A673 (cell line): ENCODE results near the gene UCHL1. TPM values are rescaled to one million over a fixed set of nuclear protein-coding genes. Genes with fewer than 3 reads are reported as not detected.

ENCODE experiments used
- BruUV-seq: library from RNA; stranded (reverse); fragments of 400-500 nt; replicated peaks from 2 replicates; lab custom pipeline; 2021; lab: Mats Ljungman, UMichigan
- CTCF ChIA-PET: fragments of 300-600 bp; sonication (Branson Sonifier 250); formaldehyde crosslinking; loops from one replicate; lab custom pipeline; 2022; ENCODE audit warnings: antibody characterized with exemption; lab: Charles Lee
- POLR2A ChIA-PET: fragments of 300-600 bp; sonication (Branson Sonifier 250); formaldehyde crosslinking; loops from one replicate; lab custom pipeline; 2022; ENCODE audit warnings: antibody characterized with exemption; ENCODE audit not compliant: low non-redundant PET; lab: Charles Lee
- DNase-seq: peaks from one replicate; pipeline ENCODE4 v3.0.0-alpha.2; 2015; ENCODE audit warnings: low spot score
- H3K27ac ChIP-seq: fragments of 200-600 bp; sonication (generic); 2 replicates; pipeline ENCODE4 v1.5.1; 2016; ENCODE audit warnings: mixed run types, low read depth, mild to moderate bottlenecking, mixed read lengths, antibody characterized with exemption, low read length; ENCODE audit not compliant: poor library complexity, severe bottlenecking
- H3K27me3 ChIP-seq: fragments of 200-600 bp; sonication (generic); replicated peaks from 2 replicates; pipeline ENCODE4 v1.6.1; 2017; ENCODE audit warnings: mixed run types, low read depth, mild to moderate bottlenecking, mixed read lengths, antibody characterized with exemption, low read length; ENCODE audit not compliant: insufficient read depth, poor library complexity
- H3K36me3 ChIP-seq: fragments of 200-600 bp; sonication (generic); 2 replicates; pipeline ENCODE4 v1.6.1; 2016; ENCODE audit warnings: mixed run types, mild to moderate bottlenecking, mixed read lengths, antibody characterized with exemption, low read length; ENCODE audit not compliant: insufficient read depth, poor library complexity, severe bottlenecking
- H3K4me1 ChIP-seq: fragments of 200-600 bp; sonication (generic); 2 replicates; pipeline ENCODE4 v1.6.1; 2017; ENCODE audit warnings: mixed run types, mild to moderate bottlenecking, mixed read lengths, antibody characterized with exemption, low read length; ENCODE audit not compliant: insufficient read depth, poor library complexity, severe bottlenecking
- H3K4me3 ChIP-seq: fragments of 200-600 bp; sonication (generic); 2 replicates; pipeline ENCODE4 v1.5.1; 2016; ENCODE audit warnings: low read depth, mixed run types, mild to moderate bottlenecking, mixed read lengths, low read length; ENCODE audit not compliant: poor library complexity, severe bottlenecking
- H3K9me3 ChIP-seq: fragments of 200-600 bp; sonication (generic); 2 replicates; pipeline ENCODE4 v1.6.1; 2016; ENCODE audit warnings: mixed run types, low read depth, mild to moderate bottlenecking, mixed read lengths, antibody characterized with exemption, low read length; ENCODE audit not compliant: poor library complexity, severe bottlenecking
- CTCF ChIP-seq: fragments of 300-800, 200-600 bp; sonication (generic); conservative IDR thresholded peaks from 2 replicates; pipeline ENCODE4 v1.5.1; 2017; ENCODE audit warnings: low read depth, mild to moderate bottlenecking, antibody characterized with exemption, low read length, moderate library complexity, mixed read lengths
- EZH2 ChIP-seq: fragments of 200-600 bp; sonication (generic); IDR thresholded peaks from 2 replicates; pipeline ENCODE4 v1.6.1; 2017; ENCODE audit warnings: borderline replicate concordance, low read depth, mild to moderate bottlenecking, mixed read lengths, antibody characterized with exemption, low read length; ENCODE audit not compliant: poor library complexity, severe bottlenecking
- intact Hi-C: fragments of 100-400 bp; cut with micrococcal nuclease; formaldehyde crosslinking; loops from one replicate; pipeline ENCODE4 v1.10.0; 2022; ENCODE audit not compliant: unreplicated experiment
- total RNA-seq: library from RNA; stranded (reverse); gene quantifications from 2 replicates; pipeline ENCODE4 v1.2.3, GENCODE V29; 2021

The UCHL1 gene
- total RNA-seq, 1 experiment from 2014 or later = 959 TPM

GRCh38 chr4:41232406-41232805 is 24.3 kb upstream of the UCHL1 start:
- CTCF ChIA-PET = interaction anchor here (0.6 kb wide), 1 partner anchor 686 kb away, joined by 4 read pairs; no protein-coding TSS in a partner anchor
- peak; percentile 24; the same call in 1 of the 2 replicates for TF ChIP-seq CTCF
- TF ChIP-seq EZH2 = no peak

GRCh38 chr4:41232856-41233255 is 23.9 kb upstream of the UCHL1 start:
- Histone ChIP-seq H3K27me3 (no peaks in the 10 kb centered on the region), H3K27ac (no peak overlapping the region), H3K9me3 (no peaks in the 10 kb centered on the region), H3K4me1 (no peaks in the 10 kb centered on the region), H3K36me3 (no peaks in the 10 kb centered on the region), H3K4me3 (no peak overlapping the region)
- DNase-seq = no peak
- ChIA-PET POLR2A (no interaction called here), CTCF (interaction anchor here (0.7 kb wide), 1 partner anchor 15 kb away, joined by 3 read pairs; no protein-coding TSS in a partner anchor)
- BruUV-seq = no TSS peak
- TF ChIP-seq EZH2 (no peak), CTCF (no peak)
- intact Hi-C loops = no loop called here

More at GRCh38 chr4:41232406-41232805, 24.3 kb upstream of the UCHL1 start:
- POLR2A ChIA-PET = no interaction called here
- no peak overlapping the region for H3K4me3 ChIP-seq
- H3K27ac ChIP-seq = no peak overlapping the region
- H3K27me3 ChIP-seq = no peaks in the 10 kb centered on the region
- no peaks in the 10 kb centered on the region for H3K4me1 ChIP-seq
- intact Hi-C loops = no loop called here
- DNase-seq = no peak
- no peaks in the 10 kb centered on the region for H3K9me3 ChIP-seq
- no TSS peak for BruUV-seq
- H3K36me3 ChIP-seq = no peaks in the 10 kb centered on the region

- POLR2A ChIA-PET = no interaction called here
These were observed 20.7 kb upstream of the UCHL1 start for GRCh38 chr4:41236032-41236431.

More at GRCh38 chr4:41236032-41236431, 20.7 kb upstream of the UCHL1 start:
- Histone ChIP-seq H3K27me3 (no peaks in the 10 kb centered on the region), H3K36me3 (no peaks in the 10 kb centered on the region), H3K9me3 (no peaks in the 10 kb centered on the region), H3K4me3 (no peak overlapping the region), H3K4me1 (no peaks in the 10 kb centered on the region), H3K27ac (no peak overlapping the region)
- DNase-seq = no peak
- CTCF ChIA-PET = no interaction called here
- TF ChIP-seq EZH2 (no peak), CTCF (no peak)
- no TSS peak for BruUV-seq
- intact Hi-C loops = no loop called here
